Measurements from ENCODE around the gene FOXC2.

The FOXC2 gene

DNA sequence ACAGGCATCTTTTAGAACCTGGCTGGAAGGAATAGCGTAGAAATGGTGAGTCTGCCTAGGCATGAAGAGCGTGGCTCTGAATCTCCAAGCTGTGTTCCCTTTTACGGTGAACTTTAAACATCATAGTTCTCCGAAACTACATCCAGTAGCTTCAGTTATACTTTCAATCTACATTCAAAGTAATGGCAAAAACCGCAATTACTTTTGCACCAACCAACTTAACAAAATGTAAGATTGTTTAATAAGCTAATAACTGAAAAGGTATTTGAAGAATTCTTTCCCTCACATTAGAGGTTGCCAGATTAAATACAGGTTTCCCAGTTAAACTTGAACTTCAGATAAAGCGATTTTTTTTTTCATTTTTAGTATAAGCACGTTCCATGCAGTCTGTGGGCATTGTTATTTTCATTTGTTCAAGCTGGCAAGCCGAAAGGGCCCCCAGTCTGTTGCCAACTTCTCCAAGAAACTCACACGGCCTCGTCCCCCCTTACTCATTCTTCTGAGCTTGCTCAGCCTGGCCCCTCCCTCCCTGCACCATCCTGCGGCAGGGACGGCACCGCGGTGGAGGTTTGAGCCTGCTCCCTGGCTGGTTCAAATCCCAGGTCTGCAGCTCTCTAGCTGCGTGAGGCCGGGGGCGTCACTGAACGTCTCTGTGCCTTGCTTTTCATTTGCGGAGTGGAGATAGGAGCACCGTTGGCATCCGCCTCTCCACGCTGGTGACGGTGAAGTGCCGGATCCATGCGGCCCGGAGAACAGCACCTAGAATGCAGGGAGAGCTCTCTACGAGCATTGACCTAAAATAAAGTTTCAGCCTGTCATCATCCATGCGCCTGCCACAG is 8.1 kb upstream of the FOXC2 start:
- no peak for DNase-seq

DNA sequence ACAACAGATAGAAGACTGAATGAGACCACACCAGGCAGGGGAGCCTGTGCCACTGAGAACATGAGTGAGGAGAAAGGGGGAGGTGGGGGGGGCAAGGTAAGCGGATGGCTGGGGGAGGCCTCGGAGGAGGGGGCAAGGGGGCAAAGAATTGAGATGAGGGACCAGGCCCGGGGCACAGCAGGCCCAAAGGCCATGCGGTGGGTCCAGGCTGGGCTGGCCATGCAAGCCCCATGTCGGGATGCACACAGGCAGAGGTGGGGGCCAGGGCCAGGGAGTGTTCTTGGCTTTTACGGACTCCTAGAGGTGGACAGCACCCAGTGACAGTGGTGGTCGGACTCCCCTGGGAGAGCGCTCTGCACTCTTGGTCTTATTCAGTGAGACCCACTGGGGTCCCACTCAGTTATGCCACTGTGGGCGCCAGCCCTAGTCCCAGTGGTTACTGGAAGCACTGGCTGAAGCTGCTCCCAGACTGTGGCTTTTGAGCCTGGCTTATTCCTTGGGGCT is 6.8 kb upstream of the FOXC2 start:
- DNase-seq, result no peak

DNA sequence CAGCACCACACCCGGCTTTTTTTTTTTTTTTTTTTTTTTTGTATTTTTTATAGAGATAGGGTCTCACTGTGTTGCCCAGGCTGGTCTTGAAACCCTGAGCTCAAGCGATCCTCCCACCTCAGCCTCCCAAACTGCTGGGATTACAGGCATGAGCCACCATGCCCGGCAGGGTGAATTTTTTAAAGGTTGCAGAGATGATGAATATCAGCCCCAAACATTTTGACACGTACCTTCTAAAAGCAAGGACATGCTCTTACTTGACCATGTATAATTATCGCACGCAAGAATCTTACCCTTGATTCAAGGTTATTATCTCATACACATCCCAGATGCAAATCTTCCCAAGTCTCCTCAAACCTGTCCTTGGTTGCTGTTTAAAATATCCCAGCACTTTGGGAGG is 4.3 kb upstream of the FOXC2 start:
- no peak for DNase-seq

DNA sequence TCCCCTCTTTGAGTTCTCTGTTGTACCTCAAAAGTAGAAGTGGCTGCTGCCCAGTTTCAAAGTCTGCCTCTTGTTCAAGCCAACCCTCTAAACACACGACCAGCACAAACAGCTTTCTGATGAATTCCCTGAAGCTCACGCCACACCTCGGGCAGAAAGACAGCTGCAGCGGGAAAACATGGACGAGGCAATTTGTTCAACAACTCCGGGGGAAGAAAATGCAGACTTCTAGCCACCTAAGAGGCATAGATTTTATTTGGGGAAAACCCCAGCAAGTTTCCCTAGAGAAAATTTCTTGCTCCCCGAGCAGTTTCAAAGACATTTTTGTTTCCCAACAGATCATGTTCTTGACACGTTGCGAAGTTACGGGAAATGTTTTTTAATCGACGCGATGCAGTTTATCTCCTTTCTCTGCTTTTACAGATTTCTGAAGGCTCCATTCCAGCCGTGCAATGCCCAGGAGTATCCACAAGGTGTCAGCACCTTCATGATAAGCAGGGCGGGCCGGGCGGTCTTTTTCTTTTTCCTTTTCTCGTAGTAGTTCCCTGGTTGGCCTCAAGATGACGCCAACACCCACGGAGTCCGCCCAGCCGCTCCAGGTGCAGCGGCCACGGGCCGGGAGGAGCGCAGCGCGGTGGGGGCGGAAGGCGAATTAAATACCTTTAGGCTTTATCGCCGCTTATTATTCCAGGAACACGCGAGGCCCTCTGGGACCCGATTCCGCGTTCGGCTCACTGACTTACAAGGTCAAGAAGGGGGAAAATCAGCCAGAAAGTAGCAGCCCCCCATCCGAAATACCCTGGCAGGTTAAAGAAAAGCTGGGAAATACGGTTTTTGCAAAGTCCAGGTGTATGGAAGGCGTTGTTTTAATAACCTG is 2.9 kb upstream of the FOXC2 start:
- DNase-seq, result peak; percentile 86

DNA sequence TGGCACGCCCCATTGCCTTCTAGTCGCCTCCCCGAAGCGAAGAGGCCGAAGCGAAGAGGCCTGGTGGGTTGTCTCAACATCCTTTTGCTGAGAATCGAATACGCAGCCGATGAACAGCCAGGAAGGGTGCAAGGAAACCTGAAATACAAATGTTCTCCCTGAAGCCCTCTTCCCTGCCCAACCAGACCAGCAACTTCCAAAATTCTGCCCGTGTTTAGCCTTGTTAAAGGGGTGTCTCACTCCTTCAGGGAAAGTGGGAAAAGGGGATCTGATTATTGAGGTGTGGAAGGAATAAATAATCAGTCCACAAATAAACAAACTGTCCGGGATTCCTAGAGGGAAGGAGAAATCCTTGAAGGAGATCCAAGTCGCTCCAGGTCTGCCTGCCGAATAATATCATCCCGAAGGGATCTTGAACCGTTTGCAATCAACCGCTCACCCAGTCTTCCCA is 1.4 kb upstream of the FOXC2 start:
- DNase-seq, result no peak

DNA sequence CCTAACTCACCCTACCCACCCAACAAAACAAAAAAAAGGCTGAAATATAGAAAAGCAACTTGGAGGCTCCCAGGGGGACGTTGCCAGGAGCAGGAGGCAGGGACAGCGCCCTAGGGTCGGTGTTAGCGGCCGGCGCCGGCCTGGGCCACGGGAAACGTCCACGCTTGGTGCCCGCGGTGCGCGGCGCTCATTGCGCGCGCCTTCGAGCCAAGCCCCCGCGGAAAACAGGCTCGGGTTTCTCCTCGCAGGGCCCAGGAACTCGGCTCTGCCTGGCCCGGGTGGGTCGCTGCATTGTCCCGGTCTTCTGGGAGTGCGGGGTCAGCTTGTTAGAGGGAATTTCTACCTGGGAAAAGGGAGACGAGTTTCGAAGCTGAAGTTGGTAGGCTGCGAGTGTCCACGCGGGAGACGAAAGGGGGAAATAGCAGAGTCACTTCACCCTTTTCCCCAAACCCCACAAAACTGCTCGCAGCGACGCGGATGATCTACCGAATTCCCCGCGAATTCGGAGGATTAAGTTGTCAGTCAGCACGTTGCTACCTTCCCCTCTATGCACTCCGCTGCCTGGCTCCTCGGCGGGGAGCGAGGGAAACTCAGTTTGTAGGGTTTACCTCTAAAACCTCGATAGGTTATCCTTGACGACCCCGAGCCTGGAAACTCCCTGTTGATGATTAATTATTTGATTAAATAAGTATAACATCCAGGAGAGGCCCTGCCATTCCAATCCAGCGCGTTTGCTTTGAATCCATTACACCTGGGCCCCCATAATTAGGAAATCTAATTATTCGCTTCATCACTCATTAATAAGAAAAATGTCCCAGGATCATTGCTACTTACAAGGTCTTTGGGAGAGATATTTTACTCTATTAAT is 751 bp upstream of the FOXC2 start:
- DNase-seq, result no peak

DNA sequence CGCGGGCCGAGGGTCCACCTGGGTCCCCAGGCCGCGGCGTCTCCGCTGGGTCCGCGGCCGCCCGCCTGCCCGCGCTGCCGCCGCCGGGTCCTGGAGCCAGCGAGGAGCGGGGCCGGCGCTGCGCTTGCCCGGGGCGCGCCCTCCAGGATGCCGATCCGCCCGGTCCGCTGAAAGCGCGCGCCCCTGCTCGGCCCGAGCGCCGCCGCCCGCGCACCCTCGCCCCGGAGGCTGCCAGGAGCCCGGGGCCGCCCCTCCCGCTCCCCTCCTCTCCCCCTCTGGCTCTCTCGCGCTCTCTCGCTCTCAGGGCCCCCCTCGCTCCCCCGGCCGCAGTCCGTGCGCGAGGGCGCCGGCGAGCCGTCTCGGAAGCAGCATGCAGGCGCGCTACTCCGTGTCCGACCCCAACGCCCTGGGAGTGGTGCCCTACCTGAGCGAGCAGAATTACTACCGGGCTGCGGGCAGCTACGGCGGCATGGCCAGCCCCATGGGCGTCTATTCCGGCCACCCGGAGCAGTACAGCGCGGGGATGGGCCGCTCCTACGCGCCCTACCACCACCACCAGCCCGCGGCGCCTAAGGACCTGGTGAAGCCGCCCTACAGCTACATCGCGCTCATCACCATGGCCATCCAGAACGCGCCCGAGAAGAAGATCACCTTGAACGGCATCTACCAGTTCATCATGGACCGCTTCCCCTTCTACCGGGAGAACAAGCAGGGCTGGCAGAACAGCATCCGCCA is 504 bp downstream of the FOXC2 start:
- peak; percentile 71 for DNase-seq

DNA sequence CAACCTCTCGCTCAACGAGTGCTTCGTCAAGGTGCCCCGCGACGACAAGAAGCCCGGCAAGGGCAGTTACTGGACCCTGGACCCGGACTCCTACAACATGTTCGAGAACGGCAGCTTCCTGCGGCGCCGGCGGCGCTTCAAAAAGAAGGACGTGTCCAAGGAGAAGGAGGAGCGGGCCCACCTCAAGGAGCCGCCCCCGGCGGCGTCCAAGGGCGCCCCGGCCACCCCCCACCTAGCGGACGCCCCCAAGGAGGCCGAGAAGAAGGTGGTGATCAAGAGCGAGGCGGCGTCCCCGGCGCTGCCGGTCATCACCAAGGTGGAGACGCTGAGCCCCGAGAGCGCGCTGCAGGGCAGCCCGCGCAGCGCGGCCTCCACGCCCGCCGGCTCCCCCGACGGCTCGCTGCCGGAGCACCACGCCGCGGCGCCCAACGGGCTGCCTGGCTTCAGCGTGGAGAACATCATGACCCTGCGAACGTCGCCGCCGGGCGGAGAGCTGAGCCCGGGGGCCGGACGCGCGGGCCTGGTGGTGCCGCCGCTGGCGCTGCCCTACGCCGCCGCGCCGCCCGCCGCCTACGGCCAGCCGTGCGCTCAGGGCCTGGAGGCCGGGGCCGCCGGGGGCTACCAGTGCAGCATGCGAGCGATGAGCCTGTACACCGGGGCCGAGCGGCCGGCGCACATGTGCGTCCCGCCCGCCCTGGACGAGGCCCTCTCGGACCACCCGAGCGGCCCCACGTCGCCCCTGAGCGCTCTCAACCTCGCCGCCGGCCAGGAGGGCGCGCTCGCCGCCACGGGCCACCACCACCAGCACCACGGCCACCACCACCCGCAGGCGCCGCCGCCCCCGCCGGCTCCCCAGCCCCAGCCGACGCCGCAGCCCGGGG is 1.3 kb downstream of the FOXC2 start:
- no peak for DNase-seq

DNA sequence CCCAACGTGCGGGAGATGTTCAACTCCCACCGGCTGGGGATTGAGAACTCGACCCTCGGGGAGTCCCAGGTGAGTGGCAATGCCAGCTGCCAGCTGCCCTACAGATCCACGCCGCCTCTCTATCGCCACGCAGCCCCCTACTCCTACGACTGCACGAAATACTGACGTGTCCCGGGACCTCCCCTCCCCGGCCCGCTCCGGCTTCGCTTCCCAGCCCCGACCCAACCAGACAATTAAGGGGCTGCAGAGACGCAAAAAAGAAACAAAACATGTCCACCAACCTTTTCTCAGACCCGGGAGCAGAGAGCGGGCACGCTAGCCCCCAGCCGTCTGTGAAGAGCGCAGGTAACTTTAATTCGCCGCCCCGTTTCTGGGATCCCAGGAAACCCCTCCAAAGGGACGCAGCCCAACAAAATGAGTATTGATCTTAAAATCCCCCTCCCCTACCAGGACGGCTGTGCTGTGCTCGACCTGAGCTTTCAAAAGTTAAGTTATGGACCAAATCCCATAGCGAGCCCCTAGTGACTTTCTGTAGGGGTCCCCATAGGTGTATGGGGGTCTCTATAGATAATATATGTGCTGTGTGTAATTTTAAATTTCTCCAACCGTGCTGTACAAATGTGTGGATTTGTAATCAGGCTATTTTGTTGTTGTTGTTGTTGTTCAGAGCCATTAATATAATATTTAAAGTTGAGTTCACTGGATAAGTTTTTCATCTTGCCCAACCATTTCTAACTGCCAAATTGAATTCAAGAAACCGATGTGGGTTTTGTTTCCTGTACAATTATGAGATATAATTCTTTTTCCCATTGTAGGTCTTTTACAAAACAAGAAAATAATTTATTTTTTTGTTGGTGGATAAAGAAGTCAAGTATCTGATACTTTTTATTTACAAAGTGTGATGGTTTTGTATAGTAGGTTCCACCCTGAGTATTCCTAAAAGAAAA is 2.3 kb downstream of the FOXC2 start:
- DNase-seq, result no peak

DNA sequence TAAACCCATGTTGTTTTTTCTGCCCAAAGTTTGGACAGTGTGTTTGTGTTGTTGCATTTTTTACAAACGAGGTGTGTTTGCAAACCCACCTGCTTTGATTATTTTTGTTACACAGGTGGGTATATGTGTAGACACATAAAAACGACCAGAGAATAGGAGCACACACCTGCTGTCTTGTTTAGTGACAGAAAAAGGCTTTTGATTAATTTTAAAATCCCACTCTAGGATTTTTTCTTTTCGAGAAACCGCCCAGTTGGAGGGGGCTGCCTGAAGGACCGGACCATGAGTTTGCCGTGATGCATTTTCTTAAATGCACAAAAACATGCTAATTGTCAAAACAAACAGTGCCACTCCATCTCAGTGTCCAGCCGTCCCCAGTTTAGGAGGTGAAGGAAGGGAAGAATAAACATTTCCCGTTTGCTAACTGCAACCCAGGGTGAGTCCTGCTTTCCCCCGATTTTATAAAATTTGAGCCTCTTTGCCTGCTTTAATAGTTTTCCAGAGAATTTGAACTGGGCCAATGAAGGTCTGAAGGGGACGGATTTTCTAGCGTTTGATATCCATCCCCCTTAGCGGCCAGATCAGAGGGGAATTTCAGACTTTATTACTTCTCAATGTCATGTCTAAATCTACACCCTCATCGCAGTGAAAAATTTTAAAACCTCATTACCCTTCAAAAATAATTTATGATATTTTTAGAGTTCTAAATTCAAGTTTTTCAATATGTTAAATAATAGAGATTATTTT is 3.2 kb downstream of the FOXC2 start:
- DNase-seq, result no peak

DNA sequence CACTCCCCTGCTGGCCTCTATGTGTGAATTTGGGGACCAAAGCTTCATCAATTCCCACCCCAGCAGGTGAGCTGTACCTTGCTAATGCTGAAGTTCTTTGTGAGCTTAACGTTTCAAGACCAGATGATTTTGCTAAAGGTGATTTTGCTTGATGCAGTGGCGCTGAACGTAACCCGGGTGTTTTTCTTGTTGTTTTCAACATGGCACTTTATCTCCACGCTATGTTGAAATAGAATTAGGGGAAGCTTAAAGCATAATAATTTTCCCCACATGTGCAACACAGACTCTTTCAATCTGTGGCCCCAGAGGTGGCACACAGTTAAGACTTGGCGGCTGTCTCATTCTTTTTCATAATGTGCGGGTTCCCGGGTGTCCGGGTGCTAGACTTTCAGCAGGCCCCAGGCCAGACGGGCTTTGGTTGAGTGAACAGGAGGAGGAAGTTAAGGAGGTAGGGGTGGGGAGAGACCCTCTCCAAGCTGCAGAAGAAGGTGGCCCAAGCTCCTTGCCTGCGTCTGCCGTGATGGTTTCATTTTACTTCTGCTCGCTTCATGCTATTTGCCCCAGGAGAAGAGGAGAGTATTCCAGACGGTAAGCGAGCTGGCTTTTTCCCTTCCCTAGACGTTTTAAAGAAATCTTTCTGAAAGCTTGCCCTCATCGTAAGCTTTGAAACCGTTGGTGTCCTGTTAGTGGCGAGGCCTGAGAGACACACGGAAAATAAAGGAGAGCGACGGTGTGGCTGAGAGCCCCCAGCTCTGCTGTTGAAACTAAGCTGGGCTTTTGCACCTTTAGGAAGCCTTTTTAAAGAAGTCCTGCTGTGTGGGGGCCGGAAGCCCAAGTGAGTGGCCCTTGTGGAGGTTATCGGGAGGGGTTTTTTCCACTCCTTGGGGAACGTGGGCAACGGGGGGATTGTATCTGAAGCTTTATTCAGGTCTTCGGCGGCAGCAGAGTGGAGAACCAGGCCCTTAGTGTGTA is 4.2 kb downstream of the FOXC2 start:
- no peak for DNase-seq

DNA sequence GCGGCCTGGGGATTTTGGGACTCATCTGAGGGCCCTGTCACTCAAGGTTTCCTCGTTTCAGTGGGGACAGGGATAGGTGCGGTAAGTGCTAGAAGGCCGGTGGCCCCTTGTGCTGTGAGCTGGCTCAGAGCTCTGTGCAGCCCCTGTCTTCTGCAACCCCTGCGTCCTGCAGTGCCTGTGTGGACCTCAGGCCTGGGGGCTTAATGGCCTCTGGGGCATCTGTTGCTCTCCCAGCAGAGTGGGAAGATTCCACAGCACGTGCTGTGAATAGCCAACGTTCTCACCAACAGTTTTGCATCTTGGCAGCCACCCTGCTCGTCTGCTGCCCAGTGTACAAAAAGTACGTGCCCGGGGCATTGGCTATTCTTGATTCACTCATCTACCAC is 4.9 kb downstream of the FOXC2 start:
- no peak for DNase-seq

DNA sequence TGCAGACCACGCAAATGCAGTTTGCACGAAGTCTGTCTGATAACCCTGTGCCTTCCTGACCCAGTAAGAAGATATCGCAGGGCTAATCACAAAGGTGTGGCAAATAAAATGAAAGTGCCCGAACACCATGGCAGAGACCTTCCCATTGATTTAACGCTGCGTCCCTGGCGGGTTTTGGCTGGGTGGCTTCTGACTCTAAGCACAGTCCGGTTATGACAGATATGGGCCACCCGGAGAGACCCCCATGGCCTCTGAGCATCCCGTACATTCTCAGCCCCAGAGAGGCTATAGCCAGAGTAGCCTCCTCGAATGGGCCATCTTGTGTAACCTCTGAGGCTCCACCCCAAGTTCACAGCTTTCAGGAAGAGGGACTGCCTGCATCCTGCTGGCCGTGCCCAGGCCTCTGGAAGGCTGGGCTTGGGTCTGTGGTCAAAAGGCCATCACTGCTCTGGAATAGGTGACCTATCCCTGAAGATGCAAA is 5.5 kb downstream of the FOXC2 start:
- no peak for DNase-seq

DNA sequence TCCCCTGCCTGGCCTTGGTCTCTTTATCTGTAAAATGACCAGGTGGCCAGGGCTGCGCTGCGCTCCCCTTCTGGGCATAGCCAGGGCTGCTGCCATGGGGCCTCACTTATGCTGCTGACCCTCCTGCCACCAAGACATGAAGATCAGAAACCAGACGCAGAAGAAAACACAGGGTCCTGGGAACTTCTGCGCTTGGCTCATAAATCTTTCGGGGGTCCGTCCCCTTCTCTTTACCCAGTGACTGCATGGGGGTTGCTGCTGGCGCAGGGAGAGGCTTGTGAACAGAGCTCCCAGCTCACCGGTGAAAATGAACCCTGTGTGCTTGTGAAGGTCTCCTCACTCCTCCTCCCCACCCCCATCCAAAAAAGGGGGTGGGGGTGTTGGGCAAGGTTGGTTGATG is 6.0 kb downstream of the FOXC2 start:
- no peak for DNase-seq

DNA sequence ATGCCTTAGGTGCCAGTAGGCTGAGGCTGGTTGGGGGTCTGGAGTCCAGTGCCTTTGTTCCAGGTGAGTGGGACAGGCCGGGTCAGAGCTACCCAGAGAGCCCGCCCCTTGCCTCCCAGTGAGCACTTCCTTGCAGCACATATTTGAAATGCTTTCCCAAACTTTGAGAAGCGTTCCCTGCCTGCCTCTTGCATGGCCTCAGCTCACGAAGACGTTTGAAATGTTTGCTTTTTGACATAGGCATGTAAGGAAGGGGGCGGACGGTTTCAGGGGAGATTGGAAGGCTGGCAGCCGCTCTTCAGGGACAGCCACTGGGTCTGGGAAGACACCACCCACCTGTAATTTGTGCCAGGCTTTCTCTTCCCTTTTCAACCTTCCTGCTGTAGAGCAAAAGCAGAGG is 6.6 kb downstream of the FOXC2 start:
- DNase-seq, result peak; percentile 72

DNA sequence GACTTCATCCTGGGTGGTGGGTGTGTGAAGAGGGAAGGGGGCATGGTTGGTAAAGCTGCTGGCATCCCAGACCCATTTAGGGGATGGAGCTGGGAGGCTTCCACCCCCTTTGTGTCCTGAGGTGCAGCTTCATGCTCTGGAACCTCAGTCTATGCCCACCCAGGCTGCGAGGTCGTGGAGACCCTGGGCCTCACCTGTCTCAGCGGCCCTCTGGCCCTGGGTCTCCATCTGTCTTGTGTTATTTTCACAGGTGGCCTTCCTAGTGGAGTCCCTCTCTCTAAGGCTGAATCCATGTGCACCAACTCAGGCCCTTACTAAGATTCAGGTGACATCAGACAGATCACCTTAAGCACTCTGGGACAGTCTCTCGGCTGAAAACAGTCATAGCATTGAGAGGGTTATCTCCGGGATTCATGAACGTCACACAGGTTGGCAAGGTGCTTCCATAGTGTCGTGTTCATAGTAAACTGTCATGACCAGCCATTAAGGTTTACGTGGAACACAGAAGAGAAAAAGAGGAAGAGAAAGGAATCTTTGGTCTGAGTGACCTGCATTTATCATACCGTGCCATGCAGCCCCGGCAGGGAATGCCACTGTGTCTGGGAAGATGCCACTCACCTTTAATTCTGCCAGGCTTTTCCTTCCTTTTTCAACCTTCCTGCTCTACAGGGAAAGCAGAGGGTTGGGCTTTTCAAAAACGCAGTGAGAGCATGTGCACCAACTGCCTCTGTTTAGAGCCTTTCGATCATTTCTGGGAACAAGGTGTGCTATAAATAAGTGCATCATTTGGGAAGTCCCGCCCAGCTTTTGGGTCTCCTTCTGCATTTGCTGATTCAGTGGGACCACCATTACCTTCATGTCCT is 7.2 kb downstream of the FOXC2 start:
- DNase-seq, result no peak

Data from fibroblast of skin of abdomen (primary cell).